DND-41 (cell line): Measurements from ENCODE around the gene JAK2.

ENCODE experiments used
- EZH2 ChIP-seq: IDR thresholded peaks from 3 replicates; pipeline ENCODE4 v1.6.1; 2012; ENCODE audit warnings: borderline replicate concordance, low read depth, mild to moderate bottlenecking, moderate library complexity, low read length, inconsistent platforms; ENCODE audit not compliant: severe bottlenecking
- TF ChIP-seq, protein P1 (sequence below): IDR thresholded peaks from 2 replicates; pipeline ENCODE4 v1.5.1; 2012; ENCODE audit warnings: borderline replicate concordance, low read length, moderate library complexity, mild to moderate bottlenecking; ENCODE audit not compliant: poor library complexity, severe bottlenecking; ENCODE audit errors: extremely low read depth

DNA sequence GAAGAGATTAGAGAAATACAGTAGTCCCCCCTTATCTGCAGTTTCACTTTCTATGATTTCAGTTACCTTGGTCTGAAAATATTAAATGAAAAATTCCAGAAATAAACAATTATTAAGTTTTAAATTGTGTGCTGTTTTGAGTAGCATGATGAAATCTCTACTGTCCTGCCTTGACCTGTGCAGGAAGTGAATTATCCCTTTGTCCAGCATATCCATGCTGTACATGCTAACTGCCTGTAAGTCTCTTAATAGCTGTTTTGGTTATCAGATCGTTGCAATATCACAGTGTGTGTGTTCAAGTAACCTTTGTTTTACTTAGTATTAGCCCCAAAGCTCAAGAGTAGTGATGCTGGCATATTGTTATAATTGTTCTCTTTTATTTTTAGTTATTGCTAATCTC, 11.2 kb upstream of the JAK2 start:
- TF ChIP-seq, protein P1, sequence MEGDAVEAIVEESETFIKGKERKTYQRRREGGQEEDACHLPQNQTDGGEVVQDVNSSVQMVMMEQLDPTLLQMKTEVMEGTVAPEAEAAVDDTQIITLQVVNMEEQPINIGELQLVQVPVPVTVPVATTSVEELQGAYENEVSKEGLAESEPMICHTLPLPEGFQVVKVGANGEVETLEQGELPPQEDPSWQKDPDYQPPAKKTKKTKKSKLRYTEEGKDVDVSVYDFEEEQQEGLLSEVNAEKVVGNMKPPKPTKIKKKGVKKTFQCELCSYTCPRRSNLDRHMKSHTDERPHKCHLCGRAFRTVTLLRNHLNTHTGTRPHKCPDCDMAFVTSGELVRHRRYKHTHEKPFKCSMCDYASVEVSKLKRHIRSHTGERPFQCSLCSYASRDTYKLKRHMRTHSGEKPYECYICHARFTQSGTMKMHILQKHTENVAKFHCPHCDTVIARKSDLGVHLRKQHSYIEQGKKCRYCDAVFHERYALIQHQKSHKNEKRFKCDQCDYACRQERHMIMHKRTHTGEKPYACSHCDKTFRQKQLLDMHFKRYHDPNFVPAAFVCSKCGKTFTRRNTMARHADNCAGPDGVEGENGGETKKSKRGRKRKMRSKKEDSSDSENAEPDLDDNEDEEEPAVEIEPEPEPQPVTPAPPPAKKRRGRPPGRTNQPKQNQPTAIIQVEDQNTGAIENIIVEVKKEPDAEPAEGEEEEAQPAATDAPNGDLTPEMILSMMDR: no peak
- TF ChIP-seq EZH2: no peak
